Measurements from ENCODE around the gene NGDN.

NGDN gene

GRCh38 chr14:23430016-23430722, 39.3 kb upstream of the NGDN start:
- ChIA-PET CTCF (no interaction called here), POLR2A (ENCODE audit: low non-redundant PET) (no interaction called here)
- no peak overlapping the region for H3K27ac ChIP-seq
- no peak for TF ChIP-seq CTCF (conservative IDR thresholded peaks at IDR 0.05; ENCODE audit: low read depth)
- DNase-seq (ENCODE audit: low spot score) = no peak

DNA sequence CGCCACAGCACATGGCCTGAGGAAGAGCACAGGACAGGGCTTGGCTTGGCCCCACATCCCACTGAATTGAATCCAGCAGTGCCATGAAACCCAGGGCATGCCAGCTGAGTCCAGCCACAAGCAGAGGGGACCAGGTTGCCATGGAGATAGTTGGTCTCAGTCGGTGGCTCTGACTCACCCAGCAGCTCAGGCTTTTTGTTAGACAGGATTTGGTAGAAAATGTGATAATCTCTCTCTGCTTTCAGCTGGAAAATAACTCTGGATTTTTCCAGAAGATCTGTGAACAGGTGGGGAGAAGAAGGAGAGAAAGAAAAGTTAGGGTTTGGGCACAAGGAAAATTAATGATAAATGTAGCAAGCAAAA, 38.8 kb upstream of the NGDN start:
- no peak for TF ChIP-seq CTCF (conservative IDR thresholded peaks at IDR 0.05; ENCODE audit: low read depth)
- no peak overlapping the region for H3K27ac ChIP-seq
- ChIA-PET POLR2A (ENCODE audit: low non-redundant PET) (no interaction called here), CTCF (no interaction called here)
- DNase-seq (ENCODE audit: low spot score) = no peak

DNA sequence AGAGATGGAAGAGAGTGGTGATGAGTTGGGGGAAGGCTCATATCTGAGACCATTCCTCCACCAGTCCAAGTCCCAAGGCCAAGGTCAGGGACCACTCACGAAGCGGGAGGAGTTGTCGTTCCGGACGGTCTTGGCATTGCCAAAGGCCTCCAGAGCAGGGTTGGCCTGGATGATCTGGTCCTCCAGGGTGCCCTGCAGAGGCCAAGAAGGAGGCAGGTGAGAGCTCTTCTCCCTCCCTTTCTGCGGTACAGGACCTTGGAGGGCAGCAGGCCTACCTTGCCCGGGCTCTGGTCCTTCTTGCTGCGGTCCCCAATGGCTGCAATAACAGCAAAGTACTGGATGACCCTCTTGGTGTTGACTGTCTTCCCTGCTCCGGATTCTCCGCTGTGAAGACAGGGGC, 38.0 kb upstream of the NGDN start:
- TF ChIP-seq CTCF (conservative IDR thresholded peaks at IDR 0.05; ENCODE audit: low read depth) = no peak
- POLR2A ChIA-PET (ENCODE audit: low non-redundant PET) = no interaction called here
- no peak overlapping the region for H3K27ac ChIP-seq
- no peak for DNase-seq (ENCODE audit: low spot score)
- CTCF ChIA-PET = no interaction called here

DNA sequence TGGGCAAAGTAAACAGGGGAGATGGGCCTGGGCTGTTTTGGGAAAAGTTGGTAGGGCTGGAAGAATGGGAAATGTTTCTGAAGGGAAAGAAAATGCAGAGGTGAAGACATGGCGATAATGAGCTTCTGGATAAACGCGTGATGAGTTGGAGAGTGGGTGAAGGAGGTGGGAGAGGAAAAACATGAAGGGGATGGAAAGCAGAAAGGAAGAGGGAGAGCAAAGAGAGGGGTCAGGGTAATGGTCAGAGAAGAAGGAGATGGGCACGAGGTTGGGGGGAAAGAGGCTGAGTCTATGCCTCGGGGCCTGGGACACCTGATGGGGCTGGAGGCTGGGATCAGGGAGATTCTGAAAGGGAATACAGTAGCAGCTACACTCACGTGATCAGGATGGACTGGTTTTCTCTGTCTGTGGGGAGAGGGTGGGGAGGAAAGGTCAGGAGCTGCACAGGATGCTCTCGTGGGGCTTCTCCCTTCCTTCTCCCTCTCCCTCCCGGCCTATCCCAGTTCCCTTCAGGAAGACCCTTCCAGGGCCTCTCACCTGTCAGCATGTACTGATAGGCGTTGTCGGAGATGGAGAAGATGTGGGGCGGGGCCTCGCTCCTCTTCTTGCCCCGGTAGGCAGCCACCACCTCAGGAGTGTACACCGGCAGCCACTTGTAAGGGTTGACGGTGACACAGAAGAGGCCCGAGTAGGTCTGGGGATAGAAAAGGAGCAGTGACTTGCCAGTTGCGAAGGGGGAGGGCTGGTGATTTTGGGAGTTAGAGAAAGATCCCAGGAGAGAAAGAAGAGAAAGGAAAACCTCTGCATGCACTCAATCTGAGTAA, 37.2 kb upstream of the NGDN start:
- DNase-seq (ENCODE audit: low spot score) = no peak
- ChIA-PET CTCF (no interaction called here), POLR2A (ENCODE audit: low non-redundant PET) (no interaction called here)
- no peak overlapping the region for H3K27ac ChIP-seq
- no peak for TF ChIP-seq CTCF (conservative IDR thresholded peaks at IDR 0.05; ENCODE audit: low read depth)

DNA sequence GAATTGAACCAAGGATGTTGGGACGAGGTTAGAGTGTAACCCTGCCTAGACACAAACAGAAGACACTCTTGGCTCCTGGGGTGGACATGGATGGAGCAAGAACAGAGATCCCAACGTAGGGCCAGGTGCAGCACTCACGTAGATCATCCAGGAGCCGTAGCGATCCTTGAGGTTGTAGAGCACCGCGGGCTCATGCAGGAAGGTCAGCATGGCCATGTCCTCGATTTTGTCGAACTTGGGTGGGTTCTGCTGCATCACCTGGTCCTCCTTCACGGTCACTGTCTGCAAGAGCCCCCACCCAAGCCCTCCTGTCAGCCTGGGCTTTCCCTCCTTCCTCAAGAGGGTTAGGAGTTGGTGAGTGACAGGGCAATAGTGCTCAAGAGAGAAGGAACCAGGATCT, 36.6 kb upstream of the NGDN start:
- no peak overlapping the region for H3K27ac ChIP-seq
- no peak for DNase-seq (ENCODE audit: low spot score)
- POLR2A ChIA-PET (ENCODE audit: low non-redundant PET) = no interaction called here
- CTCF ChIA-PET = no interaction called here
- TF ChIP-seq CTCF (conservative IDR thresholded peaks at IDR 0.05; ENCODE audit: low read depth) = no peak

- no peak for DNase-seq (ENCODE audit: low spot score)
- TF ChIP-seq CTCF (conservative IDR thresholded peaks at IDR 0.05; ENCODE audit: low read depth) = no peak
- CTCF ChIA-PET = no interaction called here
- POLR2A ChIA-PET (ENCODE audit: low non-redundant PET) = no interaction called here
- H3K27ac ChIP-seq = no peak overlapping the region
These were observed 36.0 kb upstream of the NGDN start for GRCh38 chr14:23433457-23433856.

Measured in RWPE1 (cell line).